ENCODE measurements around the gene GNB1L. TPM values are rescaled to one million over a fixed set of nuclear protein-coding genes. Genes with fewer than 3 reads are reported as not detected.

GNB1L gene
- total and polyA plus RNA-seq, 9 of the 15 experiments (the other 6 are each of a cell fraction or from before 2014, with no cell fraction given): 0.56 to 50.5 (median 10.2) TPM

GRCh38 chr22:19823191-19823901 is 31.3 kb downstream of the GNB1L start (continued):
- TF ChIP-seq ELK3 (CRISPR knock-in tag; IDR thresholded peaks at IDR 0.05) (no peak), ZNF232 (CRISPR knock-in tag; IDR thresholded peaks at IDR 0.05) (no peak), ZNF696 (CRISPR knock-in tag; conservative IDR thresholded peaks at IDR 0.05) (no peak), CC2D1A (IDR thresholded peaks at IDR 0.05) (no peak), RFX7 (CRISPR knock-in tag; IDR thresholded peaks at IDR 0.05) (no peak), HDAC1 (IDR thresholded peaks at IDR 0.05) (peak in 1 of 2 experiments; percentile 76; a peak in 2 of 4 replicates), ARID3A (IDR thresholded peaks at IDR 0.05; ENCODE audit: borderline replicate concordance, low read depth, low read length) (no peak), ZNF354B (CRISPR knock-in tag; IDR thresholded peaks at IDR 0.05) (no peak), PRMT5 (CRISPR knock-in tag; IDR thresholded peaks at IDR 0.05) (no peak), ELF2 (CRISPR knock-in tag; IDR thresholded peaks at IDR 0.05) (no peak), SMARCC2 (IDR thresholded peaks at IDR 0.05; ENCODE audit: low read depth) (no peak), GTF3C2 (IDR thresholded peaks at IDR 0.05; ENCODE audit: borderline replicate concordance, extremely low read depth, insufficient read length) (no peak), ZBTB43 (CRISPR knock-in tag; IDR thresholded peaks at IDR 0.05) (no peak), WHSC1 (IDR thresholded peaks at IDR 0.05; ENCODE audit: low read length) (peak; percentile 21), E4F1 (CRISPR knock-in tag; IDR thresholded peaks at IDR 0.05; ENCODE audit: borderline replicate concordance) (no peak), ZNF324 (CRISPR knock-in tag; IDR thresholded peaks at IDR 0.05) (no peak), BDP1 (IDR thresholded peaks at IDR 0.05; ENCODE audit: insufficient read depth, insufficient read length) (no peak), MLX (CRISPR knock-in tag; conservative IDR thresholded peaks at IDR 0.05) (peak in 1 of 2 experiments; percentile 29; a peak in 1 of 4 replicates)
